HepG2 (cell line): ENCODE measurements around the gene EIF5A. TPM values are rescaled to one million over a fixed set of nuclear protein-coding genes. Genes with fewer than 3 reads are reported as not detected.

Source experiments
- ATAC-seq: fragments of 200-7000 bp; cut with Tn5 transposase; 3 replicates; pipeline ENCODE4 v1.9.1; 2020; ENCODE audit warnings: mild to moderate bottlenecking, moderate library complexity
- BruUV-seq: library from RNA; stranded (reverse); fragments of 400-500 nt; replicated peaks from 2 replicates; lab custom pipeline; 2021; lab: Mats Ljungman, UMichigan
- CTCF ChIA-PET: fragments of 300-600 bp; formaldehyde crosslinking; extraction: SDS; loops from one replicate; lab custom pipeline; 2021; ENCODE audit warnings: low total read pairs, inconsistent platforms, low intra/inter-chr PET ratio; lab: Yijun Ruan, JAX
- POLR2A ChIA-PET: fragments of 350-600 bp; sonication (Branson Sonifier 250); formaldehyde crosslinking; loops from one replicate; lab custom pipeline; 2020; ENCODE audit warnings: antibody characterized with exemption, inconsistent platforms; lab: Yijun Ruan, JAX
- DNase-seq: peaks from one replicate; pipeline ENCODE4 v3.0.0-alpha.2; 2015; ENCODE audit warnings: low spot score
- FAIRE-seq: peaks from 3 replicates; lab custom pipeline; 2011; peaks lifted over from hg19 to GRCh38; lab: Jason Lieb, UNC
- H2AFZ ChIP-seq: one replicate; pipeline ENCODE4 v1.6.1; 2011; ENCODE audit warnings: low read length, inconsistent platforms
- H3K27ac ChIP-seq: fragments of 300-600 bp; 3 replicates; pipeline ENCODE4 v1.8.0; 2011; ENCODE audit warnings: mixed run types, mild to moderate bottlenecking, mixed read lengths, low read length, inconsistent platforms; ENCODE audit not compliant: insufficient read depth; ENCODE audit errors: extremely low read length
- H3K27me3 ChIP-seq, 2 experiments: fragments of 200-600 bp in 1 of 2; 2 replicates in 1 of 2; 3 replicates in 1 of 2; pipeline versions ENCODE4 v1.6.0 to v1.8.0; 2011; ENCODE audit warnings: low read length in 2 of 2, mild to moderate bottlenecking in 2 of 2, moderate library complexity in 2 of 2, inconsistent platforms in 1 of 2; ENCODE audit not compliant: insufficient read depth in 2 of 2, control insufficient read depth in 1 of 2
- H3K36me3 ChIP-seq, 2 experiments: fragments of 200-600 bp in 1 of 2; replicated peaks in 1 of 2; 2 replicates in 1 of 2; 3 replicates in 1 of 2; pipeline versions ENCODE4 v1.5.1 to v1.8.0; 2011; ENCODE audit warnings: low read length in 2 of 2, inconsistent platforms in 1 of 2; ENCODE audit not compliant: insufficient read depth in 2 of 2, control insufficient read depth in 1 of 2
- H3K4me1 ChIP-seq: 2 replicates; pipeline ENCODE4 v1.5.1; 2012; ENCODE audit warnings: low read length, inconsistent platforms; ENCODE audit not compliant: insufficient read depth
- H3K4me2 ChIP-seq: 2 replicates; pipeline ENCODE4 v1.6.0; 2011; ENCODE audit warnings: low read depth, low read length, inconsistent platforms
- H3K4me3 ChIP-seq, 3 experiments: fragments of 200-600 bp in 1 of 3; sonication (generic), shearing (Covaris generic) in 1 of 3; replicated peaks in 1 of 3; 2 replicates each; pipeline ENCODE4 v1.5.1; 2011 to 2016; ENCODE audit warnings: low read length in 3 of 3, inconsistent platforms in 2 of 3, low read depth in 2 of 3, mild to moderate bottlenecking in 2 of 3, control low read depth in 1 of 3, mixed read lengths in 1 of 3; ENCODE audit not compliant: insufficient read depth in 1 of 3
- H3K79me2 ChIP-seq: one replicate; pipeline ENCODE4 v1.6.1; 2011; ENCODE audit warnings: low read length, inconsistent platforms; ENCODE audit not compliant: insufficient read depth
- H3K9ac ChIP-seq: 2 replicates; pipeline ENCODE4 v1.6.0; 2011; ENCODE audit warnings: mild to moderate bottlenecking, low read depth, low read length, inconsistent platforms; ENCODE audit not compliant: insufficient read depth
- H3K9me3 ChIP-seq: 2 replicates; pipeline ENCODE4 v1.5.1; 2012; ENCODE audit warnings: mild to moderate bottlenecking, low read length
- H4K20me1 ChIP-seq: 2 replicates; pipeline ENCODE4 v1.6.0; 2011; ENCODE audit warnings: inconsistent platforms, mild to moderate bottlenecking, low read length, moderate library complexity; ENCODE audit not compliant: insufficient read depth
- AHR ChIP-seq: IDR thresholded peaks from 2 replicates; pipeline ENCODE4 v1.6.1; 2018; ENCODE audit warnings: missing genetic modification reagents, missing compliant biosample characterization
- CHCHD3 ChIP-seq: sonication (generic); formaldehyde crosslinking; IDR thresholded peaks from 2 replicates; pipeline ENCODE4 v1.8.0; 2022; ENCODE audit warnings: mild to moderate bottlenecking, missing genetic modification reagents, moderate library complexity
- CREM ChIP-seq, 2 experiments: sonication (generic) in 1 of 2; formaldehyde crosslinking in 1 of 2; IDR thresholded peaks; 2 replicates each; pipeline versions ENCODE4 v1.4.0 to v1.6.1; 2016 to 2020; ENCODE audit warnings: antibody characterized with exemption in 1 of 2, mild to moderate bottlenecking in 1 of 2, missing genetic modification reagents in 1 of 2
- HIVEP1 ChIP-seq: sonication (generic); formaldehyde crosslinking; IDR thresholded peaks from 2 replicates; pipeline ENCODE4 v1.4.0; 2020; ENCODE audit warnings: mild to moderate bottlenecking, missing genetic modification reagents
- IKZF4 ChIP-seq: sonication (generic); formaldehyde crosslinking; IDR thresholded peaks from 2 replicates; pipeline ENCODE4 v1.5.1; 2020; ENCODE audit warnings: borderline replicate concordance, mild to moderate bottlenecking, low read depth, missing genetic modification reagents; ENCODE audit errors: not compliant biosample characterization
- ISX ChIP-seq: sonication (generic); formaldehyde crosslinking; conservative IDR thresholded peaks from 2 replicates; pipeline ENCODE4 v1.5.0; 2020; ENCODE audit warnings: missing genetic modification reagents
- KDM5B ChIP-seq: sonication (generic); formaldehyde crosslinking; IDR thresholded peaks from 2 replicates; pipeline ENCODE4 v1.4.0; 2020; ENCODE audit warnings: missing genetic modification reagents, mild to moderate bottlenecking, borderline replicate concordance
- RFXAP ChIP-seq: sonication (generic); formaldehyde crosslinking; IDR thresholded peaks from 2 replicates; pipeline ENCODE4 v1.4.0; 2020; ENCODE audit warnings: missing genetic modification reagents, borderline replicate concordance
- SNAI1 ChIP-seq: sonication (generic); formaldehyde crosslinking; IDR thresholded peaks from 2 replicates; pipeline ENCODE4 v1.5.0; 2020; ENCODE audit warnings: mild to moderate bottlenecking, missing genetic modification reagents, borderline replicate concordance
- SP1 ChIP-seq, 2 experiments: fragments of 450-650 bp in 1 of 2; sonication (generic) in 1 of 2; formaldehyde crosslinking in 1 of 2; IDR thresholded peaks; 2 replicates each; pipeline versions ENCODE4 v1.4.0 to v1.6.1; 2016 to 2020; ENCODE audit warnings: missing genetic modification reagents in 1 of 2
- ZNF232 ChIP-seq: sonication (generic); formaldehyde crosslinking; IDR thresholded peaks from 2 replicates; pipeline ENCODE4 v1.4.0; 2020; ENCODE audit warnings: missing genetic modification reagents, borderline replicate concordance
- ZNF598 ChIP-seq: sonication (generic); formaldehyde crosslinking; IDR thresholded peaks from 2 replicates; pipeline ENCODE4 v1.5.1; 2020; ENCODE audit warnings: mild to moderate bottlenecking, missing genetic modification reagents, borderline replicate concordance
- ZSCAN25 ChIP-seq: sonication (generic); formaldehyde crosslinking; IDR thresholded peaks from 2 replicates; pipeline ENCODE4 v1.8.0; 2022; ENCODE audit warnings: mild to moderate bottlenecking, missing genetic modification reagents
- WGBS: methylation state at CpG from one replicate; pipeline ENCODE4 v1.1.6; 2017; ENCODE audit warnings: low lambda C conversion rate; 5-methylcytosine and 5-hydroxymethylcytosine counted together
- in situ Hi-C: cut with HindIII; loops from 2 replicates; pipeline ENCODE4 v1.10.0; 2017; ENCODE audit warnings: low pct_unique_long_range_greater_than_20kb; ENCODE audit not compliant: extremely low pct_ligation_motif_present
- intact Hi-C: fragments of 100-400 bp; cut with micrococcal nuclease; formaldehyde crosslinking; loops from one replicate; pipeline ENCODE4 v1.10.0; 2022; ENCODE audit not compliant: unreplicated experiment
- polyA plus RNA-seq, 8 experiments: library from polyadenylated mRNA; depleted of rRNA in 3 of 8; stranded (reverse) in 7 of 8; unstranded in 1 of 8; fragments of >200 nt; fragmentation: Illumina TruSeq in 4 of 8; extraction: Trizol in 4 of 8; gene quantifications; 2 replicates each; pipeline versions ENCODE4 v1.2.1 to v1.2.3, GENCODE V29; 2011 to 2016; ENCODE audit warnings: low read depth in 4 of 8, missing spikeins in 1 of 8, mixed read lengths in 1 of 8; ENCODE audit not compliant: insufficient read depth in 1 of 8
- total RNA-seq, 5 experiments: library from RNA; depleted of rRNA; stranded (reverse); fragments of >200 nt; fragmentation: Illumina TruSeq; extraction: Trizol; gene quantifications; 2 replicates each; pipeline ENCODE4 v1.2.3, GENCODE V29; 2016; ENCODE audit warnings: low read depth in 1 of 5
- TF ChIP-seq, protein P1 (sequence below): sonication (generic); formaldehyde crosslinking; IDR thresholded peaks from 2 replicates; pipeline ENCODE4 v1.8.0; 2022; ENCODE audit warnings: mild to moderate bottlenecking, missing genetic modification reagents, moderate library complexity
- TF ChIP-seq, protein P2 (sequence below): IDR thresholded peaks from 2 replicates; pipeline ENCODE4 v1.6.1; 2016; ENCODE audit warnings: low read depth, control low read depth
- TF ChIP-seq, protein P3 (sequence below): IDR thresholded peaks from 2 replicates; pipeline ENCODE4 v1.6.1; 2016; ENCODE audit warnings: missing genetic modification reagents, missing compliant biosample characterization
- TF ChIP-seq, protein P4 (sequence below): IDR thresholded peaks from 2 replicates; pipeline ENCODE4 v1.6.1; 2018; ENCODE audit warnings: missing genetic modification reagents, mild to moderate bottlenecking, missing compliant biosample characterization

EIF5A gene
- total and polyA plus RNA-seq, 2 of the 13 experiments (the other 11 are each of a cell fraction or from before 2014, with no cell fraction given) = 319 to 337 TPM

DNA sequence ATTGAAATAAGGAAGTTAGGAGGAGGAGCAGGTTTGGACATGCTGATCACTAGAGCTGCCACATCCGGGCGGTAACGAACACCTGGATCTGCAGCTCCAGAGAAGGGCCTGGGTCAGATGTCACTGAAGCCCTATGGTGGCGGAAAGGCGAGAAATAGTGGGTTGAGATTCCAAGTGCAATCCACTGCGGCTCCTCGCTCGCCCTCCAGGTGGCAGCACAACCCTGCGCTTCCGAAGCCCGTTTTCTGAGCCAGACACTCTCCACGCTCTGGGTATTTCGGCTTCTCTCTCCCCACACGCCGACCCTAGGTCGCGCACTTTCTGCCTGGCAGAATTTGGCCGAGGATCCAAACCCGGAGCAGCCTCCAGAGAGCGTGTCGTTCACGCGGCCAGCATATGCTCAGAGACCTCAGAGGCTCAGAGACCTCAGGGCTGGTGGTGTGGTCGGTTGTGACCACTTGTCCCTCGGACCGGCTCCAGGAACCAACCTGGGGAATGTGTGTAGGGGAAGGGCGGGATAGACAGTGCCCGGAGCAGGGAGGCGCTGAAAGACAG is 26.8 kb upstream of the EIF5A start (continued):
- TF ChIP-seq RFXAP (CRISPR knock-in tag) (no peak; the same call in 1 of the 2 replicates), HIVEP1 (CRISPR knock-in tag) (no peak; the same call in 1 of the 2 replicates), ZSCAN25 (peak; percentile 85), CREM (IDR thresholded peaks at IDR 0.05) (no peak), CREM (CRISPR knock-in tag; IDR thresholded peaks at IDR 0.05) (no peak)
- TF ChIP-seq, protein P1, sequence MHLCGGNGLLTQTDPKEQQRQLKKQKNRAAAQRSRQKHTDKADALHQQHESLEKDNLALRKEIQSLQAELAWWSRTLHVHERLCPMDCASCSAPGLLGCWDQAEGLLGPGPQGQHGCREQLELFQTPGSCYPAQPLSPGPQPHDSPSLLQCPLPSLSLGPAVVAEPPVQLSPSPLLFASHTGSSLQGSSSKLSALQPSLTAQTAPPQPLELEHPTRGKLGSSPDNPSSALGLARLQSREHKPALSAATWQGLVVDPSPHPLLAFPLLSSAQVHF = no peak

GRCh38 chr17:7281074-7281952 is 26.1 kb upstream of the EIF5A start, which contains the start of gene SLC2A4:
Gene SLC2A4, plus strand, starts transcription at chr17:7281718. Its CDS starts 217 bp downstream, at chr17:7281935.
- ChIA-PET CTCF (interaction anchor here (1.2 to 2.9 kb wide), 7 partner anchors 11 to 235 kb away, joined by 3 to 43 read pairs (median 6); partner anchors contain the start of genes CTDNEP1 and ELP5), POLR2A (interaction anchor here (0.6 to 3.9 kb wide), 30 partner anchors 11 to 346 kb away, joined by 3 to 35 read pairs (median 4); partner anchors contain the start of genes ACADVL, ASGR2, CTDNEP1 and DLG4)
- BruUV-seq = TSS peak; percentile 74
- FAIRE-seq (peak; percentile 86), ATAC-seq (peak; percentile 76), DNase-seq (peak; percentile 95)
- in situ Hi-C loops = loop anchor here (10.0 kb wide), 1 partner anchor 237 kb away; the partner anchor contains the start of gene SLC16A11
- no peaks in the 10 kb centered on the region for H3K79me2 ChIP-seq
- H3K9ac ChIP-seq = peak within 1 kb of the TSS; percentile 80
- peak within 1 kb of the TSS; percentile 95 for H3K4me2 ChIP-seq
- intact Hi-C loops = loop anchor here (2.0 to 5.0 kb wide), 2 partner anchors 39 to 65 kb away; partner anchors contain the start of gene GABARAP
- H3K27me3 ChIP-seq = no peaks in the 10 kb centered on the region
- H3K36me3 ChIP-seq = peaks cover 8 to 9% of the 10 kb centered on the region in 2 experiments; a peak in 4 of 5 replicates
- peak within 1 kb of the TSS; percentile 71 for H3K27ac ChIP-seq
- no peaks in the 10 kb centered on the region for H4K20me1 ChIP-seq
- no peak within 1 kb of the TSS for H2AFZ ChIP-seq
- H3K4me1 ChIP-seq = peaks cover 38% of the 10 kb centered on the region
- WGBS = 0% methylated on average over 18 of the region's 71 CpGs
- no peaks in the 10 kb centered on the region for H3K9me3 ChIP-seq
- H3K4me3 ChIP-seq = peak within 1 kb of the TSS; percentile 66 to 87 (median 85)
- TF ChIP-seq CHCHD3 (CRISPR knock-in tag) = no peak
- TF ChIP-seq, protein P2, sequence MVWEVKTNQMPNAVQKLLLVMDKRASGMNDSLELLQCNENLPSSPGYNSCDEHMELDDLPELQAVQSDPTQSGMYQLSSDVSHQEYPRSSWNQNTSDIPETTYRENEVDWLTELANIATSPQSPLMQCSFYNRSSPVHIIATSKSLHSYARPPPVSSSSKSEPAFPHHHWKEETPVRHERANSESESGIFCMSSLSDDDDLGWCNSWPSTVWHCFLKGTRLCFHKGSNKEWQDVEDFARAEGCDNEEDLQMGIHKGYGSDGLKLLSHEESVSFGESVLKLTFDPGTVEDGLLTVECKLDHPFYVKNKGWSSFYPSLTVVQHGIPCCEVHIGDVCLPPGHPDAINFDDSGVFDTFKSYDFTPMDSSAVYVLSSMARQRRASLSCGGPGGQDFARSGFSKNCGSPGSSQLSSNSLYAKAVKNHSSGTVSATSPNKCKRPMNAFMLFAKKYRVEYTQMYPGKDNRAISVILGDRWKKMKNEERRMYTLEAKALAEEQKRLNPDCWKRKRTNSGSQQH (CRISPR knock-in tag) = no peak
- TF ChIP-seq ISX (CRISPR knock-in tag) = no peak
- TF ChIP-seq AHR (CRISPR knock-in tag) = no peak
- TF ChIP-seq IKZF4 (CRISPR knock-in tag) = no peak
- 0 out of 2 replicates have a peak, but pooled peaks have one; percentile 32 for TF ChIP-seq SP1 (IDR thresholded peaks at IDR 0.05)
- TF ChIP-seq SP1 (CRISPR knock-in tag; IDR thresholded peaks at IDR 0.05) = peak; percentile 93
- TF ChIP-seq ZNF232 = no peak
- no peak for TF ChIP-seq ZNF598
- no peak for TF ChIP-seq SNAI1 (CRISPR knock-in tag)
- TF ChIP-seq KDM5B (CRISPR knock-in tag) = no peak
- TF ChIP-seq, protein P3, sequence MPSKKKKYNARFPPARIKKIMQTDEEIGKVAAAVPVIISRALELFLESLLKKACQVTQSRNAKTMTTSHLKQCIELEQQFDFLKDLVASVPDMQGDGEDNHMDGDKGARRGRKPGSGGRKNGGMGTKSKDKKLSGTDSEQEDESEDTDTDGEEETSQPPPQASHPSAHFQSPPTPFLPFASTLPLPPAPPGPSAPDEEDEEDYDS (CRISPR knock-in tag) = peak; percentile 56
- TF ChIP-seq, protein P4, sequence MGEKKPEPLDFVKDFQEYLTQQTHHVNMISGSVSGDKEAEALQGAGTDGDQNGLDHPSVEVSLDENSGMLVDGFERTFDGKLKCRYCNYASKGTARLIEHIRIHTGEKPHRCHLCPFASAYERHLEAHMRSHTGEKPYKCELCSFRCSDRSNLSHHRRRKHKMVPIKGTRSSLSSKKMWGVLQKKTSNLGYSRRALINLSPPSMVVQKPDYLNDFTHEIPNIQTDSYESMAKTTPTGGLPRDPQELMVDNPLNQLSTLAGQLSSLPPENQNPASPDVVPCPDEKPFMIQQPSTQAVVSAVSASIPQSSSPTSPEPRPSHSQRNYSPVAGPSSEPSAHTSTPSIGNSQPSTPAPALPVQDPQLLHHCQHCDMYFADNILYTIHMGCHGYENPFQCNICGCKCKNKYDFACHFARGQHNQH (CRISPR knock-in tag) = no peak
